GM18526 (cell line): ENCODE measurements around the gene MARS1.

Source experiments
- POLR2A ChIP-seq: IDR thresholded peaks from 3 replicates; pipeline ENCODE4 v1.6.1; 2011; ENCODE audit not compliant: insufficient read length; ENCODE audit errors: extremely low read depth

Gene MARS1

DNA sequence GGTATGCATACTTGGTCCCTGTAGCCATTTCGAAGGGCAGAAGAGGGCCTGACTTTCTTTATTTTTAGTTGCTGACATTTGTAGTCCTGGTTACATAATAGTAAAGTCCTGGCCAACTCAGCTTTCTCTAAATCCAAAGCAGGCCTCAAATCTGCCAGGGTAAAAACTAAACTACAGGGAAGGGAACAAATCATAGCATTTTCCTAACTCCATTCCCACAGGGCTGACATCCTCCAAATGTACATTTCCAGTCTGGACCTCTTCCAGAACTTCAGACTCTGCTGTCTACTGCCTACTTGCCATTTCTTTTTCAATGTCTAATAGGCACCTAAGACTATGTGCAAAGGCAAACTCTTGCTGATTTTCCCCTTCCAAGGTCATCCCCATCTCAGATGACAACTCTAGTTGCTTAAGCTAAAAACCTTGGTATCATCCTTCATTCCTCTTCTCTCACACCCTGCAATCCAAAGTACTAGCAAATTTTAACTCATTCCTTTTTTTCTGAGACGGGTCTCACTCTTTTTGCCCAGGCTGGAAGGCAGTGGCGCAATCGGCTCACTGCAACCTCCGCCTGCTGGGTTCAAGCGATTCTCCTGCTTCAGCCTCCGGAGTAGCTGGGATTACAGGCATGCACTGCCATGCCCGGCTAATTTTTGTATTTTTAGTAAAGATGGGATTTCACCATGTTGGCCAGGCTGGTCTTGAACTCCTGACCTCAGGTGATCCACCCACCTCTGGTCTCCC, 30.5 kb downstream of the MARS1 start:
- no peak for TF ChIP-seq POLR2A

DNA sequence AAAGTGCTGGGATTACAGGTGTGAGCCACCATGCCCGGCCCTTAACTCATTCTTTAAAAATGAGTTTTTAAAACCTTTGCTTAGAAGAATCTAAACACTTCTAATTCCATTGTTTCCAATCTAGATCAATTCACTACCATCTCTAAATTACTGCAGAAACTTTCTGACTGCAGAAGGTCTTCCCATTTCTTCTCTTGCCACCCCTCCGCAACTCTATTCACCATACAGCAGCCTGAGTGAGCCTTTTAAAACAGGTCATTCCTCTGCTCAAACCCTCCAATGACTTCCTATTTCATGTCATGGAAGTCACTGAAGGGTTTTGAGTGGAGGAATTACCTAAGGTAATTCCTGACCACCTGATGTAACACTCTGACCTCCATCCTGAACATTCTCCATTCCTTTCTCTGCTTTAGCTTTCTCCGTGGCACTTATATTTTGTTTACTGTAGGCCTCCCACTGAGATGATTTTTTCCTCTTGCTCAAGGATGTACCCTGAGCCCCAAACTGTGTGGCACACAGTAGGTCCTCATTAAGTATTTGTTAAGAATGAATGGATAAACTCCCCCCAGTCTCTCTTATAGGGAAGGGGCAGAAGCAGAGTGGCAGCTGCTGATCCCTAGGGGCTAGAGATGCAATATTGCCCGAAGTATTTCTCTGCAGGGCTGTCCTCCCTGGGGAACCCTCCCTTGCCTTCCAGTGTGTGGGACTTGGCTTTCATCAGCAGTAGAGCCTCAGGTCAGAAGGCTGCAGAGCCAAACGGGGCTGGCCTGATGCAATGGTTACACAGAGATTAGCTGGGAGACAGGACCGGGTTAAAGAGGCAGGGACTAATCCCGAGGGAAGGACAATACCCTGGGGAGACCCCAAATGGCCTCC, 31.3 kb downstream of the MARS1 start:
- no peak for TF ChIP-seq POLR2A

DNA sequence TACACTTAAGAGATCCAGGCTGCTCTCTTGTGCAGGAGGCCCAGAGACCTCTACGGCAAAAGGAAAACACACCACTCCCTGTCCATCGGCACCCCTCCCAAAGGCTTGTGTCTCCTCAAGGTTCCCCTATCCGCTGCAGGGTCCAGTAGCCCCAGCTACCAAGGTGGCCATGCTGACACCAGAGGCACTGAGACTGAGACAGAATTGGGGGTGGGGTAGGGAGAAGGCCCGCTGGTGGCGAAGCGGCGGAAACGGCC, 31.9 kb downstream of the MARS1 start:
- no peak for TF ChIP-seq POLR2A

DNA sequence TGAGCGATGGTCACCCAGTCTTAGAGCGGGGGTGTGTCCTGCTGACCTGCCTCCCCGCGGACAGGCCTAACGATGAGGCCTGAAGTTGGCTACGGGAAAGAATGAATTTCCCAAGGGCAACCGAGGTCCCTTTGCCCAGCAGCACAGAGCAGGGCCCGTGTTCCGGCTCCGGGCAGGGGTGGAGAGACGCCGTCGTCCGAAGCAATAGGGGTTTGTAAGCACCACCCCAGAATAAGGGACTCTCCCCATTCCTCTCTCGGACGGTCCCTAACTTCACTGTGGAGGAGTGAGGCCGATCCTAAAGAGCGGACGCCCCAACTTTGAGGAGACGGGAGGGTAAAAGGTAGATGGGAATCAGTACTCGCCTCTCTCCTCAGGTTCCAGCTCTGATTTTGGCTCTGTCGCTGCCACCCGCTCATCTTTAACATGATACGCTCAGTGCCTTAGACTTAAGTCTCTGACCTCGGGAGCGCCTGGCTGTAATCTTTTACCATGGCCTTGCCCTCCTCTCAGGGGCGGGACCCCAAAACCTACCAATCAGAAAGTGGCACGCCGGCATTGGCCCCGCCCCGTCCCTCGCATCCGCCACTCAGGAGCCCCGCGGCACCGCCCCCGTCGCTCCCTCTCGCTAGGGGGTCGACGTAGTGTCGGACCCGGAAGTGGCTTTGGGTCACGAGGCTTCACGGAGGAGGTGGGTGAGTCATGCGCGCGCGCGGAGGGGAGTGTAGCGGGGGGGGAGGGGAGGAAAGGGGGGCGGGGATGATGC, 32.4 kb downstream of the MARS1 start, which contains the start of gene DDIT3:
Gene DDIT3, minus strand, starts transcription at position 462 of the 766 bp plus-strand sequence. CDS start 3,108 bp downstream, outside the sequence.
- TF ChIP-seq POLR2A: peak; percentile 99

DNA sequence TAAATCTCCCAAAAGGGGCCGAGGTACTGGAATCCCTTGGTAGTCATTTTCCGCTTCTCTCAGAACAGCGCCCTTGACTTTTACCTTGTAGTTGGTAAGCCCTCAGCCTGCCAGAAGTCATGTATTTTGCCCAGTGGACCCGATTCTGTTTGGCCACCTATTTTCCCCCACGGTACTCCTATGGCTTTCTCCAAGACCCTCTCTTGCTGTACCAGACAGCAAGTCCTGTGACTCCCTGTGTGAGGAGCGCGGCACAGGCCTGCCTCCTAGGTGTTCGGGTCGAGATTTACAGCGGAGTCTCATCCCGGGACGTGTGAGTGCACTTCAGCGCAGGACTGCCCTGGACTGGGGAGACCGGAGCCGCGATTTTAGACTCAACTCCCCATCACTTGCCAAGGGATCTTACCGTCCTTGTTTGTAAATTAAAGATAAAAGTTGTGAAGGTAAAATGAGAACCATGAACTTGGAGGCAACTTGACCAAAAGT, 33.7 kb downstream of the MARS1 start:
- no peak for TF ChIP-seq POLR2A

DNA sequence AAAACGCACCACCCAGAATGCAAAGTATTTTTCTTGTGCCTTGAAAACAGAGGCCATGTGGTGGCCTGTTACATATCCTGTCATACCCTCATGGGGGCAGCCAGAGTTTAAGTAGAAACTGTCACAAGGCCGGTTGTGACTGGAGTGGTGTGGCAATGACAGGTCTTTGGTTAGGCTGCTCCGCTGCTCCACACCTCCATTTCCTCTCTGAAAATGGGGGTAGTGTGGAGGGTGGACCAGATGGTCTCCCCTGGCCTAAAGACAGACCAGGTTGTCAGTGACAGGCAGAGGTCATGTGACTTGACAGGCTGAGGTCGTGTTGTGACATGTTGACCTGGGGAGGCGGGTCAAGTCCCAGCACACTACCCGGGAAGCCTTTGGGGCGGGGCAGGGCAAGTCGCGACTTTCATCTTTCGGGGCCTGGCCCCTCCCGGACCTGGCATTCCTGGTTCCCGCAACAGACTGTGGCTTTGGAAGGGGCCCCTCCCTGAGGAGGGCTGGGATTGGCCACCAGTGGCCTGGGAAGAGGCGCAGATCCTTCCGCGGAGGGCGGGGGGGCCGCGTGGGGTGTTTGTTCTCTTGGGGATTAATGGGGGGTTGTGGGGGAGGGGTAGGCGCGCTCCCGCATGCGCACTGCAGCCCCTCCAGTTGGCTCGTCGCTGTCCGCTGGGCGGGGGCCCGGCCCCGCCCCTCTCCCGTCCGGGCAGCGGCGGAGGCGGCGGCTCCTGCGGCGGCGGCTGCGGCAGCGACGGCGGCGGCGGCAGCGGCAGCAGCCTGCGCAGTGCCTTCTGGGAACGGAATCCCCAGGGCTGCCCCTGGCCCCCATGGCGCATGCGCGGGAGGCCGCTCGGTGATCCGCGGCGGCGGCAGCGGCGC, 34.4 kb downstream of the MARS1 start, which contains the start of gene MBD6:
Gene MBD6, plus strand, starts transcription at position 814 of the 876 bp plus-strand sequence. CDS start 1,480 bp downstream, outside the sequence.
- TF ChIP-seq POLR2A: peak; percentile 51

DNA sequence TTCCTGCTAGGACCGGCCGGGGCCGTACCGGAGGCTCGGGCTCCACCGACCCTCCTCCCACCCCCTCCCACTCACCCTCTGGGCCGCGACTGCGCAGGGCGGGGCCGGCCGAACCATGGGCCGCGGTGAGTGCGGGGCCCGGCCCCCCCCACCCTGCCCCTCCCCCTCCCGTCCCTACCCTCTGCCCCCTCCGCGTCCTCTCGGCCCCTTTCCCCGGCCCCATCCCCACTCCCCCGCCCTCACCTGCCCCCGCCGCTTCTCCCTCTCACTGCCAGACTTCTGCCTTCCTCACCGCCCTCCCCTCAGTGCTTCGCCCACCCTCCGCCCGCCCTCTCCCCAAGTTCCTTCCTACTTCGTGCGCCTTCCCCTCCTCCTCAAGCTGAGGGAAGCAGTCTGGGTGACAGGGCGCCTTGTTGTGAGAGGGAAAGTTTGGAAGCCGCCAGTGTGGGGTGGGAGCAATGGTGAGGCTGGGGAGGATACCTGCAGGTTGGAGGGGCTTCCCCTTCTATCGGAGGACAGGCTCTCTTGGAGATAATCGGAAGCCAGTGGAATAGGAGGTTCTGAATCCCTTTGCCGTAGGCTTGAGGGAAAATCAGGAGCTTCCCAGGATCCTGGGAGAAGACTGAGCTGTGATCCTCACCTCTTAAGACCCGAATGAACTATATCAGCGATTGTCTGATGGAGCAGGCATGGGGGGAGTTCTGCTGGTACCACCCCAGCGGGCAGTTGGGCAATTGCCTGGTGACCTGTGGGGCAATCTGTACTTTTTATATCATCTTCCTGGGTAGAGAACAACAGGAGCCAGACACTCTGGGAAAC, 35.2 kb downstream of the MARS1 start:
- peak; percentile 52 for TF ChIP-seq POLR2A

DNA sequence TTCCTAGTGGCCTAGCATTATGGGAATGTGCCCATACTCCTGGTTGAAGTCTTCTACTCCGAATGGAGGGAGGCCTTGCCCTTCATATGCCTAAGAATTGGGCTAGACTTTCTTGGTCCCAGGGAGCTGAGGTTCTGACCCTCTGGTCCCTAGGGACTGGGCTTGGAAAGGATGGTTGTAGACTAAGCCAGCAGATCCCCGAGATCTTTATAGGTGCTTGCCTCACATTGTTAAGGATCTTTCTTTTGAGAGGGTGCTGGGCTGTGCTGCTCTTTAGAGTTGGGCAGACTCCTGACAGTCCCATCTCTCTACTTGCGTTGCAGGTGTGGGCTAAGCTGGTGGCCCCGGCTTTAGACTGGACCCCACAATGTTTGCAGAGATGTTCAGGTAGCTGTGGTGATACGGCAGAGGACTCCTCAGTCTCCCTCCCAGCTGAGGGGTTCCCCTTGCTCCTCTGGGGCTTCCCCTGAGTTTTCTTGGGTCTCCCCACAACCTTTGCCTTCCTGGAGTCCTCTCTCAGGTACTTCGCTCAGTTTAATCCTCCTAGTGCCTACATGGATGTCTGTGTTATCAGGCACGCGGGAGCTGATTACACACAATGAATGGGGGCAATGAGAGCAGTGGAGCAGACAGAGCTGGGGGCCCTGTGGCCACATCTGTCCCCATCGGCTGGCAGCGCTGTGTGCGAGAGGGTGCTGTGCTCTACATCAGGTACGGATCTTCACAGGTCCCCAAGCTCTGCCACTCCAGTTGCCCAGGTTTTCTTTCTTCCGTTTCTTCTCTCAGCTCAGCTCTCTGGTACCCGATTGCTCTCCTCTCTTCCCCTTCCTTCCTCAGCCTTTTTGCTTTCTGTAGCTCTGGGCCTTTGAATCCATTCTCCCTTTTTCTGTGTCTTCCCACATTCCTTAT, 36.1 kb downstream of the MARS1 start:
- no peak for TF ChIP-seq POLR2A

DNA sequence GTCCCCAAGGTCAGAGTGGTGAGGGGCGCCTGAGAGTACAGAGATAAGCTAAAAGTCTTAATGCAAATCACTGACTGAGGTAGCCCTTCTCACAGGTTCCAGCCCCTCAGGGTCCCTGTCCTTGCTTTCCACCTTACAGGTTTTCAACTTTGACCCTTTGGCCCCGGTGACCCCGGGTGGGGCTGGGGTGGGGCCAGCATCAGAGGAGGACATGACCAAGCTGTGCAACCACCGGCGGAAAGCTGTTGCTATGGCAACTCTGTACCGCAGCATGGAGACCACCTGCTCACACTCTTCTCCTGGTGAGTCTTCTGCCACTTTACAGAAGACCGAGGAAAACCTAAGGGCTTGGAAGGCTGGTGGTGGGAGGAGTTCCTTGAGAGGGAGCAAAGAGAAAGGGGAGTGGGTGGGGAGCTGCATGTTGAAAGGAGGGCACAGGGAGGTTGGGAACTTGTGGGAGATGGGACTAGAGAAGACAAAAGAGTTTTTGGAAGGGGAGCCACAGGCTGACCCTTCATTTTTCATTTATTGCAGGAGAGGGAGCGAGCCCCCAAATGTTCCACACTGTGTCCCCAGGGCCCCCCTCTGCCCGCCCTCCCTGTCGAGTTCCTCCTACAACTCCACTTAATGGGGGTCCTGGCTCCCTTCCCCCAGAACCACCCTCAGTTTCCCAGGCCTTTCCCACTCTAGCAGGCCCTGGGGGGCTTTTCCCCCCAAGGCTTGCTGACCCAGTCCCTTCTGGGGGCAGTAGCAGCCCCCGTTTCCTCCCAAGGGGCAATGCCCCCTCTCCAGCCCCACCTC, 37.1 kb downstream of the MARS1 start:
- no peak for TF ChIP-seq POLR2A

DNA sequence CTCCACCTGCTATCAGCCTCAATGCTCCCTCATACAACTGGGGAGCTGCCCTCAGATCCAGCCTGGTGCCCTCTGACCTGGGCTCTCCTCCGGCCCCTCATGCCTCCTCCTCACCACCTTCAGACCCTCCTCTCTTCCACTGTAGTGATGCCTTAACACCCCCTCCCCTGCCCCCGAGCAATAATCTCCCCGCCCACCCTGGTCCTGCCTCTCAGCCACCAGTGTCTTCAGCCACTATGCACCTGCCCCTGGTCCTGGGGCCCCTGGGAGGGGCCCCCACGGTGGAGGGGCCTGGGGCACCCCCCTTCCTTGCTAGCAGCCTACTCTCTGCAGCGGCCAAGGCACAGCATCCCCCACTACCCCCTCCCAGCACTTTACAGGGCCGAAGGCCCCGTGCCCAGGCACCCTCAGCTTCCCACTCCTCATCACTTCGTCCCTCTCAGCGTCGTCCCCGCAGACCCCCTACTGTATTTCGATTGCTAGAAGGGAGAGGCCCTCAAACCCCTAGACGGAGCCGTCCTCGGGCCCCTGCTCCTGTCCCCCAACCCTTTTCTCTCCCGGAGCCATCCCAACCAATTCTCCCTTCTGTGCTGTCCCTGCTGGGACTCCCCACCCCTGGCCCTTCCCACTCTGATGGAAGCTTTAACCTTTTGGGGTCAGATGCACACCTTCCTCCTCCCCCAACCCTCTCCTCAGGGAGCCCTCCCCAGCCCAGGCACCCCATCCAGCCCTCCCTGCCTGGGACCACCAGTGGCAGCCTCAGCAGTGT, 37.9 kb downstream of the MARS1 start:
- TF ChIP-seq POLR2A: no peak

DNA sequence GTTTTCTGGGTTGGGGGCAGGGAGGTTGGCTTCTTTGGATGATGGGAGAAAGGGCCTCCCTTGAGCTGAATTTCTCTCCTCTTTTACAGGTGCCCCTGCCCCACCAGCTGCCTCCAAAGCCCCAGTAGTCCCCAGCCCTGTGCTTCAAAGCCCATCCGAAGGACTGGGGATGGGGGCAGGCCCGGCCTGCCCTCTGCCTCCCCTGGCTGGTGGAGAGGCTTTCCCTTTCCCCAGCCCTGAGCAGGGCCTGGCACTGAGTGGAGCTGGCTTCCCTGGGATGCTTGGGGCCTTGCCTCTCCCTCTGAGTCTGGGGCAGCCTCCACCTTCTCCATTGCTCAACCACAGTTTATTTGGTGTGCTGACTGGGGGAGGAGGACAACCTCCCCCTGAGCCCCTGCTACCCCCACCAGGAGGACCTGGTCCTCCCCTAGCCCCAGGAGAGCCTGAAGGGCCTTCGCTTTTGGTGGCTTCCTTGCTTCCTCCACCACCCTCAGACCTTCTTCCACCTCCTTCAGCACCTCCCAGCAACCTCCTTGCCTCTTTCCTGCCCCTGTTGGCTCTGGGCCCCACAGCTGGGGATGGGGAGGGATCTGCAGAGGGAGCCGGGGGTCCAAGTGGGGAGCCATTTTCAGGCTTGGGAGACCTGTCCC, 38.7 kb downstream of the MARS1 start:
- TF ChIP-seq POLR2A: no peak
